D721Med (cell line): ENCODE results near the gene DCDC1.
A peak's percentile ranks its signal among the peaks of the same experiment; 100 is the strongest.

Source experiments
- DNase-seq: peaks from one replicate; pipeline ENCODE4 v3.0.0; 2011; ENCODE audit warnings: low spot score; ENCODE audit not compliant: insufficient read length
- FAIRE-seq: peaks from 2 replicates; lab custom pipeline; 2011; peaks lifted over from hg19 to GRCh38; lab: Jason Lieb, UNC
- CTCF ChIP-seq: IDR thresholded peaks from 2 replicates; pipeline ENCODE4 v1.5.1; 2012; ENCODE audit warnings: mild to moderate bottlenecking, control low read depth; ENCODE audit not compliant: insufficient read depth; ENCODE audit errors: missing control alignments

DCDC1 gene

GRCh38 chr11:30917859-30918478 lies 451.6 kb downstream of the DCDC1 start:
- peak; percentile 64 for TF ChIP-seq CTCF
- no peak for DNase-seq
- FAIRE-seq: peak; percentile 38

GRCh38 chr11:30917266-30917665 lies 452.3 kb downstream of the DCDC1 start:
- TF ChIP-seq CTCF: no peak
- DNase-seq (no peak), FAIRE-seq (no peak)

GRCh38 chr11:30916764-30917163 lies 452.8 kb downstream of the DCDC1 start:
- TF ChIP-seq CTCF: no peak
- FAIRE-seq (no peak), DNase-seq (no peak)

- FAIRE-seq (no peak), DNase-seq (no peak)
- peak; percentile 57 for TF ChIP-seq CTCF
These were observed 455.3 kb downstream of the DCDC1 start for GRCh38 chr11:30914143-30914762.

- FAIRE-seq (no peak), DNase-seq (no peak)
- no peak for TF ChIP-seq CTCF
These were observed 458.3 kb downstream of the DCDC1 start for GRCh38 chr11:30911247-30911646.

- no peak for TF ChIP-seq CTCF
- no peak for FAIRE-seq
- no peak for DNase-seq
These were observed 460.7 kb downstream of the DCDC1 start for GRCh38 chr11:30908857-30909256.

GRCh38 chr11:30908272-30908671 lies 461.3 kb downstream of the DCDC1 start:
- DNase-seq (no peak), FAIRE-seq (no peak)

More at GRCh38 chr11:30908272-30908671, 461.3 kb downstream of the DCDC1 start:
- no peak for TF ChIP-seq CTCF
